ENCODE data around the gene PNLDC1. TPM values are rescaled to one million over a fixed set of nuclear protein-coding genes. Genes with fewer than 3 reads are reported as not detected.
A peak's percentile ranks its signal among the peaks of the same experiment; 100 is the strongest.

The PNLDC1 gene
- total and polyA plus RNA-seq, 2 of the 4 experiments (the other 2 are of a cell fraction), result not detected

DNA sequence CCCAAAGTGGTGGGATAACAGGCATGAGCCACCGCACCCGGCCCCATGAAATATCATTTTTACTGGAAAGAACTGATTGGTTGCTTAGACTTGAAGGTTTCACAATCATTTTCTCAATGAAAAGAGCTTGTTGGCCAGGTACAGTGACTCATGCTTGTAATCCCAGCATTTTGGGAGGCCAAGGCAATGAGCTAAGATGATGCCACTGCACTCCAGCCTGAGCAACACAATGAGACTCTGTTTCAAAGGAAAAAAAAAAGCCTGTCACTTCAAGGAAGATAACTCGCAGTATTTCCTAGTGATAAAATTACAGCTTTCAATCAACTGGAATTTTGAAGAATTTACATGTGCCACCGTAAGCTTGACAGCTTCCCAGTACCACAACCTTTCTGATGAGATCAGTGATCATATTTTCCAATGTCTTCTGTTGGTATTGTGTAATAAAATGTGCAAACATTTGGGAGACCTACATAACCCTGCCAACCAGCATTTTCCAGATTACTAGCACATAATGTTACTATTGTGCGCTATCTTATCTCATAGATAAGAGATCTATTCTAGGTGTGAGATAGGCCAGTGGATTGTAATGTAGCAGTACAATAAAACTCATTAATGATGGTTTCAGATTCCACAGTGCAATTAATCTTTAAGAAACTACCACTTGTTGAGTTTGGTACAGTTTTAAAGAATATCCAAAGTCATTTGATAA is 7.2 kb downstream of the PNLDC1 start:
- H4K8ac ChIP-seq (ENCODE audit: low read depth in 2 of 2, low read length in 2 of 2), result no peak overlapping the region
- H3K36me3 ChIP-seq (ENCODE audit: control insufficient read depth, insufficient read depth, low read length), result no peaks in the 10 kb centered on the region
- no peak overlapping the region for H3K4me2 ChIP-seq (ENCODE audit: low read depth, low read length)
- H2BK120ac ChIP-seq (ENCODE audit: low read depth, low read length), result no peak overlapping the region
- H2BK15ac ChIP-seq (ENCODE audit: low read depth, low read length), result no peak overlapping the region
- POLR2A ChIA-PET (ENCODE audit: unreplicated experiment), result interaction anchor here (0.7 kb wide), 1 partner anchor 11 kb away, joined by 3 read pairs; no protein-coding TSS in a partner anchor
- H3K56ac ChIP-seq (ENCODE audit: extremely low read depth, insufficient read depth, low read length), result no peak overlapping the region
- no peak for DNase-seq
- H4K5ac ChIP-seq (ENCODE audit: low read depth, low read length), result no peak overlapping the region
- no peak overlapping the region for H3K9ac ChIP-seq (ENCODE audit: low read depth, low read length)
- H3K18ac ChIP-seq (ENCODE audit: low read depth, low read length), result no peak overlapping the region
- no peak overlapping the region for H2BK20ac ChIP-seq (ENCODE audit: low read depth, low read length)
- ATAC-seq (ENCODE audit: low read depth), result no peak
- no peak overlapping the region for H4K91ac ChIP-seq (ENCODE audit: insufficient read depth, low read depth, low read length)
- in situ Hi-C loops (cut with MboI; ENCODE audit: low sequenced_read_pairs), result loop anchor here (25.0 kb wide), 1 partner anchor 620 kb away; no protein-coding TSS in a partner anchor
- no peak overlapping the region for H2AFZ ChIP-seq (replicated peaks; ENCODE audit: low read length, poor library complexity)
- H3K4me1 ChIP-seq (ENCODE audit: control insufficient read depth, insufficient read depth, low read length), result no peaks in the 10 kb centered on the region
- dilution Hi-C loops (cut with HindIII; ENCODE audit: low sequenced_read_pairs, unreplicated experiment), result no loop called here
- no peak overlapping the region for H3K23ac ChIP-seq (ENCODE audit: low read depth, low read length)
- H3K14ac ChIP-seq (replicated peaks; ENCODE audit: low read depth, low read length), result no peak overlapping the region
- no TSS peak for BruUV-seq (replicated peaks)
- no peak for TF ChIP-seq SMC3 (IDR thresholded peaks at IDR 0.05; ENCODE audit: low read depth, low read length)
- no peak for TF ChIP-seq BHLHE40 (IDR thresholded peaks at IDR 0.05; ENCODE audit: low read depth, low read length)
- TF ChIP-seq ELK1 (IDR thresholded peaks at IDR 0.05; ENCODE audit: borderline replicate concordance, low read depth, low read length), result no peak
- TF ChIP-seq CEBPB (IDR thresholded peaks at IDR 0.05; ENCODE audit: low read depth, low read length), result peak; percentile 38
- H3K9me1 ChIP-seq (ENCODE audit: insufficient read depth, low read length), result no peaks in the 10 kb centered on the region
- CTCF ChIA-PET, result no interaction called here
- H3K79me1 ChIP-seq (ENCODE audit: low read depth in 1 of 2, low read length in 2 of 2), result no peaks in the 10 kb centered on the region
- H3K9me3 ChIP-seq (ENCODE audit: control insufficient read depth, insufficient read depth, low read length), result no peaks in the 10 kb centered on the region
- H3K27me3 ChIP-seq (ENCODE audit: control insufficient read depth, insufficient read depth, low read length), result no peaks in the 10 kb centered on the region
- no peak overlapping the region for H2AK9ac ChIP-seq (replicated peaks; ENCODE audit: low read depth, low read length, poor library complexity)
- H3K4me3 ChIP-seq (ENCODE audit: insufficient read depth, low read depth, low read length), result no peak overlapping the region
- no peak overlapping the region for H2BK5ac ChIP-seq (ENCODE audit: low read depth, low read length, poor library complexity, severe bottlenecking)
- no peak overlapping the region for H3K27ac ChIP-seq (ENCODE audit: insufficient read depth, low read length)
- H3K4ac ChIP-seq (ENCODE audit: low read depth, low read length), result no peak overlapping the region
- intact Hi-C loops (cut with micrococcal nuclease), result no loop called here
- H4K20me1 ChIP-seq (ENCODE audit: insufficient read depth, low read length), result no peaks in the 10 kb centered on the region
- no peak overlapping the region for H2AK5ac ChIP-seq (ENCODE audit: low read depth, low read length)
- no CpG with 5 or more reads among the region's 5 CpGs for WGBS, 2 experiments (ENCODE audit: extremely low coverage in 2 of 2, insufficient read length in 1 of 2)
